CD4-positive, alpha-beta T cell treated with Interleukin-6 for 4 hours (primary cell): ENCODE data around the gene MIDN.

ENCODE experiments used
- DNase-seq: peaks from one replicate; pipeline ENCODE4 v3.0.0-alpha.2; 2020; ENCODE audit warnings: mixed read lengths

Gene MIDN

GRCh38 chr19:1270854-1271527, 22.6 kb downstream of the MIDN start:
- DNase-seq, result no peak

GRCh38 chr19:1271528-1272422, 23.4 kb downstream of the MIDN start:
- DNase-seq, result no peak

- DNase-seq, result no peak
These were observed 24.3 kb downstream of the MIDN start for GRCh38 chr19:1272423-1273262.

DNA sequence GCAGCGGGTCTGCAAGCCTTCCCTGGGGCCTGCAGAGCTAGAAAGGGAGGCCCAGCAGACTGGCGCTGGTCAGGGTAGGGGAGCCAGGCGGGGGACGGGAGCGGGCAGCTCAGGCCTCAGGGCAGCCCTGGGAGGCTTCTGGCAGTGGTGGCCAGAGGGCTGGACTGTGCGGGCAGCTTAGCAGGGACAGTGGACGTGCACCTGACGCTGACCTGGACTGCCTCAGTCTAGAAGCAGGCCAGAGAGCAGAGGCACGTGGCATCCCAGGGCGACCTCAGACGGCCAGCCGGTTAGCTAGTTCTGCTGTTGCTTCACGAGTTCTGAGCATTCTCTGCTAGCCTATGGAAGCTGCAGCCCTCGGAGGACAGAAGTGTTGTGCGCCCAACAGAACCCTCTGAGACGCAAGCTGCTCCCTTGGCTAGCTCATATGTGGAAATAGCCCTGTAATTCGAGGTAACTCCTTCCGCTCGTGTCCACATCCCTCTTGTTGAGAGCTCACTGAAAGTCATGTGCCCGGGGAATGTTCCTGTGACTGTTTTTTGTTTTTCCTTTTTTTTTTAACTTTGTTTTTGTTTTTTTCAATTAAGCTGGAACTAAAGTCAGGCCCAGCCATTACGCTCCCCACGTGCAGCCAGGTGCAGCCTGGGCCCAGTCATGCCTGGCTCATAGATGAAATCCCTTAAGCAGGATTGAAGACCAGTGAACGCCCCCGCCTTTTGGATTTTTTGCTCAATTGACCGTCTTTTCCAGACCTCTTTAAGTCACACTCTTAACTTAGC, 25.1 kb downstream of the MIDN start:
- no peak for DNase-seq

GRCh38 chr19:1274081-1274851, 25.9 kb downstream of the MIDN start:
- DNase-seq, result no peak

DNA sequence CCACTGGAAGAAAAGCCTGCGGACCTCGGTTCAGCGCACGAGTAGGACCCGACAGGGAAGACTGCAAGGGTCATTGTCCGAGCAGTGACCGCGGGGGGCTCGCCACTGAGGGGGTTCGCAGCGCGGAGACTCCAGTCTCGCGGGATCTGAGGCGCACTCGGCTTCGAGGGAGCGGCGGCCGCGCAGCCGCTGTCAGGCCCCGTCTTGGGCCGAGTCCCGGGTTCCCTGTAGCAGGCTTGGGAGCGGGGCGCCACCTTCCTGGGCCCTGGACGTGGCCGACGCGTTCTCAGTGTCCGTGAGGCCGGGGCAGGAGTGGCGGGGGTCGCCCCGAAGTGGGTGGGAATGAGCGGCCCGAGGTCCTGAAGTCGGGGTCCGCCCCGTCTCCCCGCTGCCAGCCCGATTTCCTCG, 26.5 kb downstream of the MIDN start:
- no peak for DNase-seq

DNA sequence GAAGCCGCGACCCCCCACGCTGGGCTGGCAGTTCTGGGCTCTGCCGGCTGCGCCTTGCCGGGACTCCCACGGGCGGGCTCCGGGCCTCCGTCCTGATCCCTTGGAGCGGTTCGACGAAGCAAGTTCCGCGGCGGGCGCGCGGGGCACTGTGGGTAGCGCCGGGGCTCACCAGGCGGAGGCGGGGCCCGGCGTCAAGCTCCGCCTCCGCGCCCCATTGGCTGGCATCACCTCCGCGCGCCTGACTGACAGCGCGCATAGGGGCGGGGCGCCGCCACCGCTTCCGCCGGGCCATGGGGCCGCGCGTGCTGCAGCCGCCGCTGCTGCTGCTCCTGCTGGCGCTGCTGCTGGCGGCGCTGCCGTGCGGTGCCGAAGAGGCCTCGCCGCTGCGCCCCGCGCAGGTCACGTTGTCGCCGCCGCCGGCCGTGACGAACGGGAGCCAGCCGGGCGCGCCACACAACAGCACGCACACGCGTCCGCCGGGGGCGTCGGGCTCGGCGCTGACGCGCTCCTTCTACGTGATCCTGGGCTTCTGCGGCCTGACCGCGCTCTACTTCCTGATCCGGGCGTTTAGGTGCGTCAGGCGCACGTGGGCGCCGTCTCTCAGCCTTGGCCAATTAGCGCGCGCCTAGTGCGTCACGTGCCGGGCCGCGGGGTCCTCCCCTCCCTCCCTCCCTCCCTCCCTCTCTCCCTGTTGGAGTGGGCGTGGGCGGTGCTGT, 27.0 kb downstream of the MIDN start, which contains the start of gene FAM174C:
FAM174C (plus strand) TSS at position 271 of the 716 bp plus-strand sequence; CDS start at position 291, 20 bp downstream.
- peak; percentile 97 for DNase-seq

DNA sequence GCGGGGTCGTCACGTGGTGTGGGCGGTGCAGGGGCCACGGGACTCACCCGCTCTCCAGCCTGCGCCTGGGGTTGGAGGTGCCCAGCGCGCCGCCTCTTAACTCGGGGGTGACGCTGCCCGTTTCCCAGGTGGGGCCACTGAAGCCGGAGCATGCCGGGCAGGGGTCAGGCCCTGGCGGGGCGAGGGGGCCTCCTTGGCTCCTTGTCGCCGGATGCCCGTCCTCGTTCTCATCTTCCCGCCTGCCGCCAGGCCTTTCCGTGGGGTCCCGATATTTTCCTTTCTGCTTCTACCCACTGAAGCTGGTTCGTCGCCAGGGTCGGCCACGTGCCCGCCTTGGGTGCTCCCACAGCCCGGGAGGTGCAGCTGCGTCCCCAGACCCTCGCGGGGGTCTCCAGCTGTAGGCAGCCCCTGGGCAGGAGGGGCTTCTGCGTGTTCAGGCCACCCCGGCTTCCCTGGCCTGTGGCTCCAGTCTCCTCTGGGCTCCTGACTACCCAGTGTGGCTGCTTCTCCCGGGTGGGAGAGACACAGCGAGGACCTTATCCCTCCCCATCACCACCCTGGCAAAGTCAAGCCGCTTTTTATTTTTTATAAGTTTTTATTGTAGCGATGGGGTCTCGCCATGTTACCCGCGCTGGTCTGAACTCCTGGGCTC, 27.7 kb downstream of the MIDN start:
- DNase-seq, result no peak

GRCh38 chr19:1276628-1277022, 28.2 kb downstream of the MIDN start:
- DNase-seq, result peak; percentile 51

- DNase-seq, result no peak
These were observed 28.7 kb downstream of the MIDN start for GRCh38 chr19:1277061-1277460.

DNA sequence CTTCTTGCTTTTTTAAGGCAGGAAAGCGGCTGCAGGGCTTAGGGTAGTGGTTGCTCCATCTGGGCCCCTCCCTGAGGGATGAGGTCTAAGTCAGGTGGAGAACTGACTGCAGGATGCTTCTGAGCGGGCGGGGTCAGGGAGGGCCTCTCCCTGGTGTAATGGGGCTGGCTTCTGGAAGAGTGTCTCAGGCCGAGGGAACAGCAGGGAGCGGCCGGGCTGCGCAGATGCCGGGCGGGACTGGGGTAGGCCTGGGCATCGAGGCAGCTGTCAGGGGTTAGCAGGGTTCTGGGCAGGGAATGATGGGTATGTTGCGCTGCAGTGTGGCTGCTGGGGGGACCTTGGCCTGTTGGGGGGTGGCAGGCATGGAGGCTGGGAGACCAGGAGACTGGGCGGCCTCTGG, 29.7 kb downstream of the MIDN start:
- no peak for DNase-seq

GRCh38 chr19:1278713-1279660, 30.6 kb downstream of the MIDN start:
- no peak for DNase-seq

GRCh38 chr19:1279782-1280341, 31.5 kb downstream of the MIDN start:
- peak; percentile 85 for DNase-seq

- no peak for DNase-seq
These were observed 32.5 kb downstream of the MIDN start for GRCh38 chr19:1280636-1281568.

DNA sequence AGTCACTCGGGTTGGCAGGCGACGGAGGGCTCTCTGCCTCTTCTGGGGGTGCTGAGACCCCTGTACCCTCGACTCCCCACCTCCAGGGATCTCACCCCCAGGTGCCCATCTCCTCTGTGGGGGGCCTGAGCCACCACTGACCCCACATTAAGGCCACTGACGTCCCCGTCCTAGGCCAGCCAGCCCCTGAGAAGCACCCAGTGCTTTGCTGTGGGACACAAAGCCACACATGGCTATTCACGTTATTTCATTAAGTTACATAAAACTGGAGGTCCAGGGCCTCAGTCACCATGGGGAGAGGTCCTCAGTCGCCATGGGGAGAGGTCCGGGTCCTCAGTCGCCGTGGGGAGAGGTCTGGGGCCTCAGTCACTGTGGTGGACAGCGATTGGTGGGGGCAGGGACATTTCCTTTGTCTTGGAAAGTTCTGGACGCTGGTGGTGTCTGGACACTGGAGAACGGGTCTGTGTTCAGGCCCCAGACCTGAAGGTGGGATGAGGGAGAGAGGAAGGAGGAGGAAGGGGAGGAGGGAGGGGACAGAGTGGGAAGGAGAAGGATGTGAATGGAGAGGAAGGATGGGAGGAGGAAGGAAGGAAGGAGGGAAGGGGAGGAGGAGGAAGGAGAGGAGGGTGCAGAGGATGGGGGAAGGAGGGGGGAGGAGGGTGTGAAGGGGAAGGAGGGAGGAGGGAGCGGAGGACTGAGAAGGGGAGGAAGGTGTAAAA, 33.3 kb downstream of the MIDN start:
- DNase-seq, result no peak

- no peak for DNase-seq
These were observed 34.3 kb downstream of the MIDN start for GRCh38 chr19:1282588-1283206.
